Panc1 (cell line): ENCODE results near the gene GRID1. TPM values are rescaled to one million over a fixed set of nuclear protein-coding genes. Genes with fewer than 3 reads are reported as not detected.

Source experiments
- ATAC-seq: fragments of 200-7000 bp; cut with Tn5 transposase; 2 replicates; pipeline ENCODE4 v1.9.1; 2020; ENCODE audit warnings: mild to moderate bottlenecking, moderate library complexity
- BruUV-seq: library from RNA; stranded (reverse); fragments of 400-500 nt; replicated peaks from 2 replicates; lab custom pipeline; 2021; lab: Mats Ljungman, UMichigan
- CTCF ChIA-PET: fragments of 300-600 bp; sonication (Branson Sonifier 250); formaldehyde crosslinking; loops from one replicate; lab custom pipeline; 2022; ENCODE audit warnings: antibody characterized with exemption; lab: Charles Lee
- POLR2A ChIA-PET: fragments of 300-600 bp; sonication (Branson Sonifier 250); formaldehyde crosslinking; loops from one replicate; lab custom pipeline; 2022; ENCODE audit warnings: antibody characterized with exemption; lab: Charles Lee
- DNase-seq: peaks from one replicate; pipeline ENCODE4 v3.0.0-alpha.2; 2010; ENCODE audit warnings: low read depth, low spot score
- H3K27ac ChIP-seq: 2 replicates; pipeline ENCODE4 v1.5.1; 2011; ENCODE audit warnings: mild to moderate bottlenecking, low read length, inconsistent platforms
- H3K27me3 ChIP-seq: fragments of 200-500 bp; sonication (Bioruptor generic); 2 replicates; pipeline ENCODE4 v1.6.0; 2014; ENCODE audit warnings: low read length, inconsistent platforms; ENCODE audit not compliant: control insufficient read depth, insufficient read depth
- H3K36me3 ChIP-seq: fragments of 200-500 bp; sonication (Bioruptor generic); 2 replicates; pipeline ENCODE4 v1.5.1; 2014; ENCODE audit warnings: inconsistent platforms, mild to moderate bottlenecking, low read length, moderate library complexity; ENCODE audit not compliant: control insufficient read depth, insufficient read depth
- H3K4me1 ChIP-seq: 2 replicates; pipeline ENCODE4 v1.5.1; 2011; ENCODE audit warnings: inconsistent platforms, mild to moderate bottlenecking, low read length, moderate library complexity; ENCODE audit not compliant: control insufficient read depth, insufficient read depth
- H3K4me3 ChIP-seq, 2 experiments: 2 replicates each; pipeline ENCODE4 v1.5.1; 2011 to 2012; ENCODE audit warnings: low read depth in 2 of 2, low read length in 2 of 2, mild to moderate bottlenecking in 2 of 2, inconsistent platforms in 1 of 2, moderate library complexity in 1 of 2
- H3K9me3 ChIP-seq: fragments of 200-500 bp; sonication (Bioruptor generic); 2 replicates; pipeline ENCODE4 v1.5.1; 2014; ENCODE audit warnings: low read depth, mild to moderate bottlenecking, inconsistent platforms, low read length, moderate library complexity; ENCODE audit not compliant: control insufficient read depth, insufficient read depth
- POLR2AphosphoS5 ChIP-seq: IDR thresholded peaks from 2 replicates; pipeline ENCODE4 v1.6.1; 2012; ENCODE audit warnings: mild to moderate bottlenecking, low read depth, low read length, moderate library complexity
- SIN3A ChIP-seq: IDR thresholded peaks from 2 replicates; pipeline ENCODE4 v1.6.1; 2012; ENCODE audit warnings: low read depth, mild to moderate bottlenecking, low read length, moderate library complexity, borderline replicate concordance; ENCODE audit not compliant: insufficient read depth
- TCF7L2 ChIP-seq: IDR thresholded peaks from 2 replicates; pipeline ENCODE4 v1.6.1; 2011; ENCODE audit warnings: mild to moderate bottlenecking, low read depth, low read length, inconsistent platforms
- in situ Hi-C: cut with HindIII; loops from 2 replicates; pipeline ENCODE4 v1.10.0; 2016; ENCODE audit warnings: low sequenced_read_pairs, low pct_unique_long_range_greater_than_20kb
- intact Hi-C: fragments of 100-400 bp; cut with micrococcal nuclease; formaldehyde crosslinking; loops from one replicate; pipeline ENCODE4 v1.10.0; 2022; ENCODE audit not compliant: unreplicated experiment
- total RNA-seq: library from RNA; stranded (reverse); gene quantifications from one replicate; pipeline ENCODE4 v1.2.1, GENCODE V29; 2021; ENCODE audit not compliant: unreplicated experiment
- TF ChIP-seq, protein P1 (sequence below), 2 experiments: IDR thresholded peaks; 2 replicates each; pipeline ENCODE4 v1.6.1; 2011 to 2012; ENCODE audit warnings: low read depth in 2 of 2, control low read depth in 1 of 2, low read length in 1 of 2, mild to moderate bottlenecking in 1 of 2, moderate library complexity in 1 of 2; ENCODE audit not compliant: insufficient read depth in 1 of 2
- TF ChIP-seq, protein P2 (sequence below): fragments of 450-650 bp; IDR thresholded peaks from 2 replicates; pipeline ENCODE4 v1.5.1; 2017; ENCODE audit warnings: mild to moderate bottlenecking

The GRID1 gene
- total RNA-seq, 1 experiment from 2014 or later, result 2.3 TPM

DNA sequence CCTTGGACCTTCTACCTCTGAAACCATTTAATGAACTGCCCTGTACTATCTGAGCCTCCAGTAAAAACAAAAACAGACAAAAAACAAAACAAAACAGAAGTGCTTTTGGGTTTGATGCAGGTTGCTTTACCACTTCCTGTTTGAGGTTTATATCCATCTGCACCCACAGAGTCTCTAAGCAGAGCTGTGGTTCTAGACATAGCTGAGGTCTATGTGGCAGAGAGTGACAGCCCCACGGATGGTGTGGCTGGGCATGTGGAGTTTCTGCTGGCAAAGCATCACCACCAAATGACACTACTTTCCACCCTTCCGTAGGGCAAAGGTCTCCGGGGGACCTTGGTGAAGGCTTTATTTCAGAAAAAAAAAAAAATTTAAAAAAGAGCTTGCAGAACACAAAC is 754.2 kb downstream of the GRID1 start:
- H3K36me3 ChIP-seq, result no peaks in the 10 kb centered on the region
- no peak overlapping the region for H3K4me3 ChIP-seq
- no peak for ATAC-seq
- TF ChIP-seq TCF7L2 (no peak), SIN3A (no peak), POLR2AphosphoS5 (no peak)
- TF ChIP-seq, protein P1, sequence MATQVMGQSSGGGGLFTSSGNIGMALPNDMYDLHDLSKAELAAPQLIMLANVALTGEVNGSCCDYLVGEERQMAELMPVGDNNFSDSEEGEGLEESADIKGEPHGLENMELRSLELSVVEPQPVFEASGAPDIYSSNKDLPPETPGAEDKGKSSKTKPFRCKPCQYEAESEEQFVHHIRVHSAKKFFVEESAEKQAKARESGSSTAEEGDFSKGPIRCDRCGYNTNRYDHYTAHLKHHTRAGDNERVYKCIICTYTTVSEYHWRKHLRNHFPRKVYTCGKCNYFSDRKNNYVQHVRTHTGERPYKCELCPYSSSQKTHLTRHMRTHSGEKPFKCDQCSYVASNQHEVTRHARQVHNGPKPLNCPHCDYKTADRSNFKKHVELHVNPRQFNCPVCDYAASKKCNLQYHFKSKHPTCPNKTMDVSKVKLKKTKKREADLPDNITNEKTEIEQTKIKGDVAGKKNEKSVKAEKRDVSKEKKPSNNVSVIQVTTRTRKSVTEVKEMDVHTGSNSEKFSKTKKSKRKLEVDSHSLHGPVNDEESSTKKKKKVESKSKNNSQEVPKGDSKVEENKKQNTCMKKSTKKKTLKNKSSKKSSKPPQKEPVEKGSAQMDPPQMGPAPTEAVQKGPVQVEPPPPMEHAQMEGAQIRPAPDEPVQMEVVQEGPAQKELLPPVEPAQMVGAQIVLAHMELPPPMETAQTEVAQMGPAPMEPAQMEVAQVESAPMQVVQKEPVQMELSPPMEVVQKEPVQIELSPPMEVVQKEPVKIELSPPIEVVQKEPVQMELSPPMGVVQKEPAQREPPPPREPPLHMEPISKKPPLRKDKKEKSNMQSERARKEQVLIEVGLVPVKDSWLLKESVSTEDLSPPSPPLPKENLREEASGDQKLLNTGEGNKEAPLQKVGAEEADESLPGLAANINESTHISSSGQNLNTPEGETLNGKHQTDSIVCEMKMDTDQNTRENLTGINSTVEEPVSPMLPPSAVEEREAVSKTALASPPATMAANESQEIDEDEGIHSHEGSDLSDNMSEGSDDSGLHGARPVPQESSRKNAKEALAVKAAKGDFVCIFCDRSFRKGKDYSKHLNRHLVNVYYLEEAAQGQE (IDR thresholded peaks at IDR 0.05; ENCODE audit: insufficient read depth in 1 of 2, low read depth in 2 of 2, low read length in 1 of 2), result no peak
- TF ChIP-seq, protein P2, sequence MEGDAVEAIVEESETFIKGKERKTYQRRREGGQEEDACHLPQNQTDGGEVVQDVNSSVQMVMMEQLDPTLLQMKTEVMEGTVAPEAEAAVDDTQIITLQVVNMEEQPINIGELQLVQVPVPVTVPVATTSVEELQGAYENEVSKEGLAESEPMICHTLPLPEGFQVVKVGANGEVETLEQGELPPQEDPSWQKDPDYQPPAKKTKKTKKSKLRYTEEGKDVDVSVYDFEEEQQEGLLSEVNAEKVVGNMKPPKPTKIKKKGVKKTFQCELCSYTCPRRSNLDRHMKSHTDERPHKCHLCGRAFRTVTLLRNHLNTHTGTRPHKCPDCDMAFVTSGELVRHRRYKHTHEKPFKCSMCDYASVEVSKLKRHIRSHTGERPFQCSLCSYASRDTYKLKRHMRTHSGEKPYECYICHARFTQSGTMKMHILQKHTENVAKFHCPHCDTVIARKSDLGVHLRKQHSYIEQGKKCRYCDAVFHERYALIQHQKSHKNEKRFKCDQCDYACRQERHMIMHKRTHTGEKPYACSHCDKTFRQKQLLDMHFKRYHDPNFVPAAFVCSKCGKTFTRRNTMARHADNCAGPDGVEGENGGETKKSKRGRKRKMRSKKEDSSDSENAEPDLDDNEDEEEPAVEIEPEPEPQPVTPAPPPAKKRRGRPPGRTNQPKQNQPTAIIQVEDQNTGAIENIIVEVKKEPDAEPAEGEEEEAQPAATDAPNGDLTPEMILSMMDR, result no peak
- no peaks in the 10 kb centered on the region for H3K27me3 ChIP-seq
- H3K4me1 ChIP-seq, result no peaks in the 10 kb centered on the region
- CTCF ChIA-PET, result no interaction called here
- POLR2A ChIA-PET, result no interaction called here
- no peak overlapping the region for H3K27ac ChIP-seq
- H3K9me3 ChIP-seq, result no peaks in the 10 kb centered on the region
- intact Hi-C loops (no loop called here), in situ Hi-C loops (no loop called here)
- BruUV-seq, result no TSS peak
- no peak for DNase-seq

DNA sequence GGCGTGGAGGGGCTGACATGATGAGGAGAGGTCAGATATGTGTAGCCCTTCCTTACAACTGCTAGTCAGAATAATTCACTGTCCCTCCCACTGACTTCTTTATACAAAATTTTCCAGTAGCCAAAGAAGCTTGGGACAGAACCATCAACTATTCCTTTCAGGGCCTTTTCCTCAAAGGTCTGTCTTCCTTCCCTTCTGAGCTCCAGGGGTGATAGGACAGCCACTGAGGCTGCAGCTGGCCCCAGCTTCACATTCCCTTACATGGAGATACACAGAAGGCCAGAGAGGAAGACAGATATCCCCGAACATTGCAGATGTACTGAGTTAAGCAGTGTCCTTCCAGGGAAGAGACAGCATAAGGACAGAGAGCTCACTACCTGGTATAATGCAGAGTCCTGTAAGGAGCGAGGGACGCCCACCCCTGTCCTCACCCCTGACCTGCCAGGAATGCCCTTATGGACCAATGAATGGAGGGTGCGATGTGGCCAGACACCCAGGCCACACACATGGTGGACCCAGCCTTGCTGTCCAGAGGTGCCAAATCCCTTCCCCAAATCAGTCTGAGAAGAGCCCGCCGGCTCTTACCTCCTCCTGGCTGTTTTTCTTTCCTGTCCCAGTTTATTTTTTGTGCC is 754.7 kb downstream of the GRID1 start:
- TF ChIP-seq, protein P2, result no peak
- TF ChIP-seq, protein P1 (IDR thresholded peaks at IDR 0.05; ENCODE audit: insufficient read depth in 1 of 2, low read depth in 2 of 2, low read length in 1 of 2), result no peak
- no peak for TF ChIP-seq TCF7L2
- in situ Hi-C loops, result no loop called here
- POLR2A ChIA-PET, result no interaction called here
- no peaks in the 10 kb centered on the region for H3K27me3 ChIP-seq
- no peak for DNase-seq
- no TSS peak for BruUV-seq
- no peaks in the 10 kb centered on the region for H3K9me3 ChIP-seq
- intact Hi-C loops, result no loop called here
- no peaks in the 10 kb centered on the region for H3K4me1 ChIP-seq
- H3K4me3 ChIP-seq, result no peak overlapping the region
- H3K36me3 ChIP-seq, result no peaks in the 10 kb centered on the region
- CTCF ChIA-PET, result no interaction called here
- no peak for ATAC-seq
- H3K27ac ChIP-seq, result no peak overlapping the region
